IPS DF 6.9 (cell line): Measurements from ENCODE around the gene MARK1.

ENCODE experiments used
- DNase-seq: peaks from one replicate; pipeline ENCODE4 v3.0.0-alpha.2; 2013; ENCODE audit warnings: low read depth, low spot score
- H3K27ac ChIP-seq: one replicate; pipeline ENCODE4 v1.5.1; 2013; ENCODE audit warnings: low read length, control low read depth
- H3K27me3 ChIP-seq: 2 replicates; pipeline ENCODE4 v1.6.1; 2013; ENCODE audit warnings: mild to moderate bottlenecking, low read length; ENCODE audit not compliant: control insufficient read depth, insufficient read depth
- H3K36me3 ChIP-seq: 2 replicates; pipeline ENCODE4 v1.6.1; 2013; ENCODE audit warnings: low read length; ENCODE audit not compliant: control insufficient read depth, insufficient read depth
- H3K4me1 ChIP-seq: 2 replicates; pipeline ENCODE4 v1.6.1; 2013; ENCODE audit warnings: low read length; ENCODE audit not compliant: control insufficient read depth, insufficient read depth
- H3K4me3 ChIP-seq: 2 replicates; pipeline ENCODE4 v1.5.1; 2013; ENCODE audit warnings: mild to moderate bottlenecking, low read length
- H3K9me3 ChIP-seq: 2 replicates; pipeline ENCODE4 v1.6.1; 2013; ENCODE audit warnings: low read length, inconsistent platforms; ENCODE audit not compliant: control insufficient read depth, insufficient read depth
- WGBS: extraction: QIAGEN DNeasy Blood & Tissue Kit; methylation state at CpG from one replicate; pipeline ENCODE4 v1.1.7; 2013; ENCODE audit warnings: mixed read lengths, missing lambda C conversion rate; ENCODE audit not compliant: insufficient read length, insufficient coverage; 5-methylcytosine and 5-hydroxymethylcytosine counted together

The MARK1 gene

GRCh38 chr1:220708936-220709801 lies 181.2 kb downstream of the MARK1 start:
- no peak overlapping the region for H3K4me3 ChIP-seq
- no peaks in the 10 kb centered on the region for H3K9me3 ChIP-seq
- H3K36me3 ChIP-seq: no peaks in the 10 kb centered on the region
- no CpG with 5 or more reads among the region's 9 CpGs for WGBS
- no peak for DNase-seq
- no peaks in the 10 kb centered on the region for H3K27me3 ChIP-seq
- H3K27ac ChIP-seq: no peak overlapping the region
- no peaks in the 10 kb centered on the region for H3K4me1 ChIP-seq

GRCh38 chr1:220710333-220710732 lies 182.4 kb downstream of the MARK1 start:
- no CpG with 5 or more reads among the region's 4 CpGs for WGBS
- Histone ChIP-seq H3K36me3 (no peaks in the 10 kb centered on the region), H3K9me3 (no peaks in the 10 kb centered on the region), H3K4me1 (no peaks in the 10 kb centered on the region), H3K27ac (no peak overlapping the region), H3K4me3 (no peak overlapping the region), H3K27me3 (no peaks in the 10 kb centered on the region)
- no peak for DNase-seq

GRCh38 chr1:220711056-220711809 lies 183.3 kb downstream of the MARK1 start:
- H3K4me1 ChIP-seq: no peaks in the 10 kb centered on the region
- H3K36me3 ChIP-seq: no peaks in the 10 kb centered on the region
- WGBS: no CpG with 5 or more reads among the region's 9 CpGs
- H3K27me3 ChIP-seq: no peaks in the 10 kb centered on the region
- DNase-seq: no peak
- no peak overlapping the region for H3K4me3 ChIP-seq
- no peak overlapping the region for H3K27ac ChIP-seq
- no peaks in the 10 kb centered on the region; the same call in 1 of the 2 replicates for H3K9me3 ChIP-seq
